Midbrain (tissue), 1 donor: ENCODE data around the gene TOX2.

Experiments used
- DNase-seq: peaks from one replicate; lab custom pipeline; 2025; lab: John Stamatoyannopoulos, UW

Gene TOX2

GRCh38 chr20:43938932-43939761 lies 24.5 kb downstream of the TOX2 start:
- no peak for DNase-seq

GRCh38 chr20:43939762-43940121 lies 25.1 kb downstream of the TOX2 start:
- no peak for DNase-seq

- DNase-seq = no peak
These were observed 26.0 kb downstream of the TOX2 start for GRCh38 chr20:43940518-43941225.

- DNase-seq = no peak
These were observed 27.0 kb downstream of the TOX2 start for GRCh38 chr20:43941476-43942200.

- no peak for DNase-seq
These were observed 27.5 kb downstream of the TOX2 start for GRCh38 chr20:43942201-43942590.

GRCh38 chr20:43942667-43943285 lies 28.1 kb downstream of the TOX2 start:
- no peak for DNase-seq

GRCh38 chr20:43943725-43944124 lies 29.1 kb downstream of the TOX2 start:
- DNase-seq = no peak

GRCh38 chr20:43944653-43945235 lies 30.1 kb downstream of the TOX2 start:
- DNase-seq = no peak

- DNase-seq = no peak
These were observed 30.9 kb downstream of the TOX2 start for GRCh38 chr20:43945391-43946205.

- no peak for DNase-seq
These were observed 31.5 kb downstream of the TOX2 start for GRCh38 chr20:43946206-43946491.

GRCh38 chr20:43946659-43947315 lies 32.1 kb downstream of the TOX2 start:
- no peak for DNase-seq

- no peak for DNase-seq
These were observed 32.7 kb downstream of the TOX2 start for GRCh38 chr20:43947316-43947710.

- DNase-seq = no peak
These were observed 33.8 kb downstream of the TOX2 start for GRCh38 chr20:43948455-43948854.

GRCh38 chr20:43949248-43949647 lies 34.6 kb downstream of the TOX2 start:
- no peak for DNase-seq

GRCh38 chr20:43949741-43950618 lies 35.3 kb downstream of the TOX2 start:
- DNase-seq = no peak

- no peak for DNase-seq
These were observed 39.4 kb downstream of the TOX2 start for GRCh38 chr20:43953919-43954592.

GRCh38 chr20:43954704-43955061 lies 40.0 kb downstream of the TOX2 start:
- DNase-seq = no peak

GRCh38 chr20:43955062-43955749 lies 40.6 kb downstream of the TOX2 start:
- no peak for DNase-seq

- no peak for DNase-seq
These were observed 41.1 kb downstream of the TOX2 start for GRCh38 chr20:43955750-43956191.
